Measurements from ENCODE around the gene PCDH15. TPM values are rescaled to one million over a fixed set of nuclear protein-coding genes. Genes with fewer than 3 reads are reported as not detected.

Gene PCDH15
- total RNA-seq, 4 donors from 2014 or later: not detected

- H3K27me3 ChIP-seq: no peaks in the 10 kb centered on the region
- TF ChIP-seq CTCF (IDR thresholded peaks at IDR 0.05 in 4 of 5, conservative IDR thresholded peaks at IDR 0.05 in 1 of 5) (no peak), POLR2A (IDR thresholded peaks at IDR 0.05) (no peak)
- intact Hi-C loops (cut with DNase I; ENCODE audit: low total_unique reads) (no loop called here), in situ Hi-C loops (cut with MboI; ENCODE audit: low sequenced_read_pairs in 4 of 4) (no loop called here)
- no peak overlapping the region for H3K4me3 ChIP-seq
- DNase-seq (no peak), ATAC-seq (no peak)
- H3K27ac ChIP-seq: no peak overlapping the region
- H3K36me3 ChIP-seq: no peaks in the 10 kb centered on the region
- H3K9me3 ChIP-seq: no peaks in the 10 kb centered on the region
- no peaks in the 10 kb centered on the region for H3K4me1 ChIP-seq
Observed at GRCh38 chr10:53843736-53844362, 957.2 kb downstream of the PCDH15 start.

DNA sequence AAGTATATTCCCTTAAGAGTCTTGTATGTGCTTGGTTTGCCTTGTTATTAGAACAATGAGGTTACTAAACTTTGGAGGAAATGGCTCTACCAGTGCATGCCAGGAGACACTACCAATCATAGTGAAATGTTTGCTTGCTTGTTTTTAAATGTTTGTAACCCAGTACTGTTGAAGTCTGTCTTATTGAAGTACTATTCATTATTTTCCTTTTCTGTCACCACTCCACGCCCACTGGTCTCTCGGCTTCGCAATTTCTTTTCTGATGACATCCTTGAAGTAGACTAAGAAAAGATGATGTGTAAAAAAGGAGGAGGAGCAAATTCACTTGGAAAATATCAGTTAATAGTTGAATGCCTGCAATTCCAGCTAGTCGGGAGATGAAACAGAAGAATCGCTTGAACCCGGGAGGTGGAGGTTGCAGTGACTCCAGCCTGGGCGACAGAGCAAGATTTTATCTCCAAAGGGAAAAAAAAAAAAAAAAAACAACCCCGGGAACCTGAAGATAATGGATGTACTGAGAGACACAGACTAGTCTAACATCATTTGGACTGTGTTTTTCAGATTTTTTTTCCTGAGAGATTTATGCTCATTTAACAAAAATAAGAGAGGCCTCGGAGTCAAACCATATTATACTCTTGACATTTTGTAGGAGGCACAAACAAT, 959.4 kb downstream of the PCDH15 start:
- Histone ChIP-seq H3K36me3 (no peaks in the 10 kb centered on the region), H3K9me3 (no peaks in the 10 kb centered on the region), H3K4me1 (no peaks in the 10 kb centered on the region), H3K4me3 (no peak overlapping the region), H3K27me3 (no peaks in the 10 kb centered on the region), H3K27ac (no peak overlapping the region)
- ATAC-seq (no peak), DNase-seq (no peak)
- TF ChIP-seq CTCF (IDR thresholded peaks at IDR 0.05 in 4 of 5, conservative IDR thresholded peaks at IDR 0.05 in 1 of 5) (no peak), POLR2A (IDR thresholded peaks at IDR 0.05) (no peak)
- intact Hi-C loops (cut with DNase I; ENCODE audit: low total_unique reads) (no loop called here), in situ Hi-C loops (cut with MboI; ENCODE audit: low sequenced_read_pairs in 4 of 4) (no loop called here)

DNA sequence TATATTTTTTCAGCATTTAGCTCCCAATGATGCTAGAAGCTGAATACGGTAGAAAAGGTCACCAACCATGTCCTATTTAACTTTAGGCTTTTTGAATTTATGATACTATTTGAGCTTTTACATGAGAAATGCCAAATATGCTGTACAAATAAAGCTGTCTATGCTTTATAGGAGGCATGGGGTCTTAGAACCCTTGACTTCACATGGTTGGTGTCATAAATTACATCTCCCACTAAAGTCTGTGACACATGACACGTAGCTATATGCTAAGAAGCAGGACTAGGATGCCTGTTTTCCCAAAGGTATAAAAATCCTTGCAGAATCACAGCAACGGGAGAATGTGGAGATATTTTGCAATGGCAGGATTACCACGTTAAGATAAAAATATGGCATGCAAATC, 960.4 kb downstream of the PCDH15 start:
- TF ChIP-seq CTCF (IDR thresholded peaks at IDR 0.05 in 4 of 5, conservative IDR thresholded peaks at IDR 0.05 in 1 of 5) (no peak), POLR2A (IDR thresholded peaks at IDR 0.05) (no peak)
- Histone ChIP-seq H3K4me1 (no peaks in the 10 kb centered on the region), H3K9me3 (no peaks in the 10 kb centered on the region), H3K27ac (no peak overlapping the region), H3K27me3 (no peaks in the 10 kb centered on the region), H3K4me3 (no peak overlapping the region), H3K36me3 (no peaks in the 10 kb centered on the region)
- in situ Hi-C loops (cut with MboI; ENCODE audit: low sequenced_read_pairs in 4 of 4): no loop called here
- intact Hi-C loops (cut with DNase I; ENCODE audit: low total_unique reads): no loop called here
- no peak for ATAC-seq
- DNase-seq: no peak

GRCh38 chr10:53839440-53840039, 961.5 kb downstream of the PCDH15 start:
- Histone ChIP-seq H3K27me3 (no peaks in the 10 kb centered on the region), H3K27ac (no peak overlapping the region), H3K4me3 (no peak overlapping the region), H3K4me1 (no peaks in the 10 kb centered on the region), H3K36me3 (no peaks in the 10 kb centered on the region), H3K9me3 (no peaks in the 10 kb centered on the region)
- in situ Hi-C loops (cut with MboI; ENCODE audit: low sequenced_read_pairs in 4 of 4) (no loop called here), intact Hi-C loops (cut with DNase I; ENCODE audit: low total_unique reads) (no loop called here)
- no peak for ATAC-seq
- DNase-seq: no peak
- TF ChIP-seq POLR2A (IDR thresholded peaks at IDR 0.05): no peak
- TF ChIP-seq CTCF (IDR thresholded peaks at IDR 0.05 in 4 of 5, conservative IDR thresholded peaks at IDR 0.05 in 1 of 5): peak in 1 of 5 experiments; percentile 16
